ENCODE measurements around the gene PRND.
A peak's percentile ranks its signal among the peaks of the same experiment; 100 is the strongest.
"Not testable (repeated sequence)": the region's sequence is repeated elsewhere in the genome, so short reads cannot be mapped to it uniquely, and the experiment has no call there.

PRND gene

GRCh38 chr20:4709261-4710105, 12.2 kb upstream of the PRND start:
- no peak for DNase-seq

- DNase-seq = no peak
Measured at GRCh38 chr20:4710106-4710475, 11.6 kb upstream of the PRND start.

GRCh38 chr20:4711511-4711910, 10.2 kb upstream of the PRND start:
- no peak for DNase-seq

- DNase-seq = no peak
Measured at GRCh38 chr20:4713401-4713800, 8.3 kb upstream of the PRND start.

- no peak for DNase-seq
Measured at GRCh38 chr20:4714818-4715217, 6.9 kb upstream of the PRND start.

GRCh38 chr20:4717816-4718570, 3.7 kb upstream of the PRND start:
- DNase-seq = no peak

- no peak for DNase-seq
Measured at GRCh38 chr20:4719190-4719589, 2.5 kb upstream of the PRND start.

GRCh38 chr20:4720041-4720976, 1.4 kb upstream of the PRND start:
- DNase-seq = peak; percentile 80 to 88

GRCh38 chr20:4720977-4721349, 746 bp upstream of the PRND start:
- DNase-seq = no peak

- DNase-seq = no peak
Measured at GRCh38 chr20:4722571-4722970, 862 bp downstream of the PRND start.

- no peak for DNase-seq
Measured at GRCh38 chr20:4722993-4723392, 1.3 kb downstream of the PRND start.

GRCh38 chr20:4723553-4723952, 1.8 kb downstream of the PRND start:
- DNase-seq = not testable (repeated sequence)

GRCh38 chr20:4724459-4725262, 3.0 kb downstream of the PRND start:
- no peak for DNase-seq

- no peak for DNase-seq
Measured at GRCh38 chr20:4725263-4725550, 3.5 kb downstream of the PRND start.

GRCh38 chr20:4726710-4727397, 5.1 kb downstream of the PRND start:
- peak; percentile 60 to 65 for DNase-seq

- no peak for DNase-seq
Measured at GRCh38 chr20:4728120-4728760, 6.5 kb downstream of the PRND start.

- DNase-seq = no peak
Measured at GRCh38 chr20:4729265-4729664, 7.6 kb downstream of the PRND start.

GRCh38 chr20:4730780-4731179, 9.1 kb downstream of the PRND start:
- no peak for DNase-seq

- no peak for DNase-seq
Measured at GRCh38 chr20:4736875-4737274, 15.2 kb downstream of the PRND start.

- no peak for DNase-seq
Measured at GRCh38 chr20:4737857-4738627, 16.3 kb downstream of the PRND start.

Measured in CD4-positive, alpha-beta T cell treated with Interleukin-4 for 1 hour (primary cell).